ENCODE results near the gene MRPL21.

DNA sequence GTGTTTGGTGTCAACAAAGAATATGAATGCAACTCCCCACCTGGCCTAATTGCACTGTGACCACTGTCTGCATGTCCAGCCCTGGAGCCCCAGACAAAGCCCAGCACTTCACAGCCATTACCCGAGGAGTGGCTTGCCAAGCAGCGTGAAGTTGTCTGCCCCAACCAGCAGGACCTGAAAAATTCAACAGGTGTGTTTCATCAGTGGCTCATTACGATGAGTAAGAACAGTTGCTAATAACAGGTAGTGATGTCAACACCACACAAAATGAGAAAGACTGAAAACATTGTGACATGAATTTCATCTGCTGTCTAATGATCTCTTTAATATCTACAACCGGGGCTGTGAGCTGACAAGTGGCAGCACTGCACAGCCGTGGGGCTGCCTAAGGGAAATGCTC lies 10.3 kb downstream of the MRPL21 start:
- TF ChIP-seq, protein P1, sequence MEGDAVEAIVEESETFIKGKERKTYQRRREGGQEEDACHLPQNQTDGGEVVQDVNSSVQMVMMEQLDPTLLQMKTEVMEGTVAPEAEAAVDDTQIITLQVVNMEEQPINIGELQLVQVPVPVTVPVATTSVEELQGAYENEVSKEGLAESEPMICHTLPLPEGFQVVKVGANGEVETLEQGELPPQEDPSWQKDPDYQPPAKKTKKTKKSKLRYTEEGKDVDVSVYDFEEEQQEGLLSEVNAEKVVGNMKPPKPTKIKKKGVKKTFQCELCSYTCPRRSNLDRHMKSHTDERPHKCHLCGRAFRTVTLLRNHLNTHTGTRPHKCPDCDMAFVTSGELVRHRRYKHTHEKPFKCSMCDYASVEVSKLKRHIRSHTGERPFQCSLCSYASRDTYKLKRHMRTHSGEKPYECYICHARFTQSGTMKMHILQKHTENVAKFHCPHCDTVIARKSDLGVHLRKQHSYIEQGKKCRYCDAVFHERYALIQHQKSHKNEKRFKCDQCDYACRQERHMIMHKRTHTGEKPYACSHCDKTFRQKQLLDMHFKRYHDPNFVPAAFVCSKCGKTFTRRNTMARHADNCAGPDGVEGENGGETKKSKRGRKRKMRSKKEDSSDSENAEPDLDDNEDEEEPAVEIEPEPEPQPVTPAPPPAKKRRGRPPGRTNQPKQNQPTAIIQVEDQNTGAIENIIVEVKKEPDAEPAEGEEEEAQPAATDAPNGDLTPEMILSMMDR (IDR thresholded peaks at IDR 0.05; ENCODE audit: insufficient read depth, low read depth, low read length) = no peak
- TF ChIP-seq EZH2 (IDR thresholded peaks at IDR 0.05; ENCODE audit: insufficient read depth, low read length) = no peak

Measured in astrocyte (in vitro differentiated cells and primary cell).